ENCODE data around the gene UBE2G1.
A peak's percentile ranks its signal among the peaks of the same experiment; 100 is the strongest.

The UBE2G1 gene

GRCh38 chr17:4345581-4346252 is 20.8 kb downstream of the UBE2G1 start:
- ATAC-seq (replicated peaks; ENCODE audit: extremely low read depth, poor library complexity, severe bottlenecking): no peak
- Mint-ChIP-seq H3K4me3 (no peak overlapping the region), H3K27ac (ENCODE audit: low read depth) (no peak overlapping the region), H3K36me3 (ENCODE audit: insufficient read depth) (peaks cover 2% of the 10 kb centered on the region), H3K9me3 (no peaks in the 10 kb centered on the region), H3K4me1 (peaks cover 22% of the 10 kb centered on the region), H3K27me3 (no peaks in the 10 kb centered on the region)
- no peak for DNase-seq (ENCODE audit: low spot score in 2 of 2)

DNA sequence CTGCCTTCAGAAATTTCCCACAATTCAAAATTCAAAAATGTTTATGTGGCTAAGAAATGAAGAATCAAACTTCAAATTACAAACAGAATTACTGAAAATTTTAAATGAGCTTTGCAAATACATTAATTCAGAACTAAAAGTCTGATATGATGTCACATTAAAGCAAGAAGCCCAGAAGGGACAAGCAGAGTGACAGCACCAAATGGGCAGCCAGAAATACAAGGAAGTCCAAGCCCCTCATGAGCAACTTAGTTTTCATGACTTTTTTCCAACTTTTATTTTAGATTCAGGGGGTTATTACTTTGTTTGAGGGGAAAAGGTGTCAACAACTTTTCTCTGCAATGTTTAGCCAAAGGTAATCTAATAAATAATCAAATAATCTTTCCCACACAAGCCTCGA is 21.5 kb downstream of the UBE2G1 start:
- Mint-ChIP-seq H3K36me3 (ENCODE audit: insufficient read depth) (no peaks in the 10 kb centered on the region), H3K27ac (ENCODE audit: low read depth) (no peak overlapping the region), H3K4me1 (peaks cover 30% of the 10 kb centered on the region), H3K27me3 (no peaks in the 10 kb centered on the region), H3K4me3 (no peak overlapping the region), H3K9me3 (no peaks in the 10 kb centered on the region)
- ATAC-seq (replicated peaks; ENCODE audit: extremely low read depth, poor library complexity, severe bottlenecking) (no peak), DNase-seq (ENCODE audit: low spot score in 2 of 2) (no peak)

GRCh38 chr17:4342535-4342934 is 23.9 kb downstream of the UBE2G1 start:
- Mint-ChIP-seq H3K36me3 (ENCODE audit: insufficient read depth) (peaks cover 1% of the 10 kb centered on the region), H3K27me3 (no peaks in the 10 kb centered on the region), H3K4me3 (no peak overlapping the region), H3K27ac (ENCODE audit: low read depth) (no peak overlapping the region), H3K4me1 (peaks cover 30% of the 10 kb centered on the region), H3K9me3 (no peaks in the 10 kb centered on the region)
- DNase-seq (ENCODE audit: low spot score in 2 of 2) (no peak), ATAC-seq (replicated peaks; ENCODE audit: extremely low read depth, poor library complexity, severe bottlenecking) (no peak)

GRCh38 chr17:4341616-4341977 is 24.9 kb downstream of the UBE2G1 start:
- peaks cover 32% of the 10 kb centered on the region for H3K4me1 Mint-ChIP-seq
- no peaks in the 10 kb centered on the region for H3K27me3 Mint-ChIP-seq
- no peak overlapping the region for H3K27ac Mint-ChIP-seq (ENCODE audit: low read depth)
- H3K4me3 Mint-ChIP-seq: no peak overlapping the region
- H3K9me3 Mint-ChIP-seq: no peaks in the 10 kb centered on the region
- ATAC-seq (replicated peaks; ENCODE audit: extremely low read depth, poor library complexity, severe bottlenecking): no peak
- peaks cover 1% of the 10 kb centered on the region for H3K36me3 Mint-ChIP-seq (ENCODE audit: insufficient read depth)
- no peak for DNase-seq (ENCODE audit: low spot score in 2 of 2)

GRCh38 chr17:4340914-4341615 is 25.4 kb downstream of the UBE2G1 start:
- no peaks in the 10 kb centered on the region for H3K27me3 Mint-ChIP-seq
- no peaks in the 10 kb centered on the region for H3K9me3 Mint-ChIP-seq
- ATAC-seq (replicated peaks; ENCODE audit: extremely low read depth, poor library complexity, severe bottlenecking) (no peak), DNase-seq (ENCODE audit: low spot score in 2 of 2) (no peak)
- H3K4me3 Mint-ChIP-seq: no peak overlapping the region
- peaks cover 29% of the 10 kb centered on the region for H3K4me1 Mint-ChIP-seq
- H3K36me3 Mint-ChIP-seq (ENCODE audit: insufficient read depth): peaks cover 1% of the 10 kb centered on the region
- H3K27ac Mint-ChIP-seq (ENCODE audit: low read depth): no peak overlapping the region

- peak overlapping the region; percentile 36 for H3K4me3 Mint-ChIP-seq
- H3K27ac Mint-ChIP-seq (ENCODE audit: low read depth): peak overlapping the region; percentile 78
These were observed 31.5 kb downstream of the UBE2G1 start for GRCh38 chr17:4334776-4335584.

GRCh38 chr17:4334332-4334731 is 32.1 kb downstream of the UBE2G1 start:
- Mint-ChIP-seq H3K4me1 (peaks cover 48% of the 10 kb centered on the region), H3K27me3 (no peaks in the 10 kb centered on the region), H3K9me3 (no peaks in the 10 kb centered on the region), H3K36me3 (ENCODE audit: insufficient read depth) (peaks cover 9% of the 10 kb centered on the region), H3K4me3 (peak overlapping the region; percentile 36), H3K27ac (ENCODE audit: low read depth) (peak overlapping the region; percentile 78)
- ATAC-seq (replicated peaks; ENCODE audit: extremely low read depth, poor library complexity, severe bottlenecking) (no peak), DNase-seq (ENCODE audit: low spot score in 2 of 2) (no peak)

More at GRCh38 chr17:4334776-4335584, 31.5 kb downstream of the UBE2G1 start:
- H3K36me3 Mint-ChIP-seq (ENCODE audit: insufficient read depth): peaks cover 6% of the 10 kb centered on the region
- no peaks in the 10 kb centered on the region for H3K9me3 Mint-ChIP-seq
- DNase-seq (ENCODE audit: low spot score in 2 of 2): no peak
- ATAC-seq (replicated peaks; ENCODE audit: extremely low read depth, poor library complexity, severe bottlenecking): no peak
- H3K27me3 Mint-ChIP-seq: no peaks in the 10 kb centered on the region
- peaks cover 53% of the 10 kb centered on the region for H3K4me1 Mint-ChIP-seq

- Mint-ChIP-seq H3K9me3 (no peaks in the 10 kb centered on the region), H3K27ac (ENCODE audit: low read depth) (peak overlapping the region; percentile 60), H3K27me3 (no peaks in the 10 kb centered on the region), H3K4me3 (no peak overlapping the region), H3K4me1 (peaks cover 61% of the 10 kb centered on the region), H3K36me3 (ENCODE audit: insufficient read depth) (peaks cover 13% of the 10 kb centered on the region)
- no peak for DNase-seq (ENCODE audit: low spot score in 2 of 2)
- ATAC-seq (replicated peaks; ENCODE audit: extremely low read depth, poor library complexity, severe bottlenecking): no peak
These were observed 33.4 kb downstream of the UBE2G1 start for GRCh38 chr17:4333041-4333440.

DNA sequence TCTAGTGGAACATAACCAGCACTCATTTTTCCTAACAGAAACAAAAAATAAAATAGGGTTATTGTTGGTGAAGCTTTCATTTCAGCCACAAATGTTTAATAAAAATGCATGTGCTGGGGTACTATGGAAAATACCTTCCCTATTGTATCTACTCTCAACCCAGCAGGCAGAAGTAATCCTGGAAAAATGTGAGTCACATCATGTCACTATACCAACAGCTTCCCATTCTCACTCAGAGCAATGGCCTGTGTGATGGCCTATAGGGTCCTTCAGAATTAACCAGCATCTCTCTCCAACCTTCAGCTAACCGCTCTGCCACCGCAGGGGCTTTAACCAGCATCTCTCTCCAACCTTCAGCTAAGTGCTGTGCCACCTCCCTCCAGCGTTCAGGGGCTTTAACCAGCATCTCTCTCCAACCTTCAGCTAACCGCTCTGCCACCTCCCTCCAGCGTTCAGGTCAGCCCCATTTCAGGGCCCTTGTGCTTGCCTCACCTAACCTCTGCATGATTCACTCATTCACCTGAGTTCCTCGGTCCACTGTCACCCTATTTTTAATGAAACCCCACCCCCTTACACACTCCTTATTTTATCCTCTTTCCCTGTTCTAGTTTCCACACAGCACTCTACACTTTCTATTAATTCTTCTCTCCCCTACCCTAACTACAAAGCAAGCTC is 34.0 kb downstream of the UBE2G1 start:
- no peak for ATAC-seq (replicated peaks; ENCODE audit: extremely low read depth, poor library complexity, severe bottlenecking)
- H3K4me3 Mint-ChIP-seq: no peak overlapping the region
- DNase-seq (ENCODE audit: low spot score in 2 of 2): no peak

DNA sequence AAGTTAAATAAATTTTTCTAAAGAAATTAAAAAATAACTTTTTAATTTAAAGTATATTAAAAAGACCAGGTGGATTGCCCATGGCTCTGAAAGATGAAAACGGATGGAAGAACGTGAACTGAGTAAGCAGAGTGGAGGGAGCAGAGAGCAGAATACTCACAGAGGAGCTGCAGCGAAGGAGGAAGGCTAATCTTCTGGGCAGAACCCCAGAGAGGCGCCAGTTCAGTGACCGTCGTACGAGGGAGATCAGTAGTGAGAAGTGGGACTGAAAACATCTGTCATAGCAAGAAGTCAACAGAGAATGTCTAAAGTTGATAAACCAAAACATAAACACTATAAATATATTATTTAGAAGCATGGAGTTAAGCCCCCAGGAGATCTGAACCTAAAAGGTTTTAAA is 34.9 kb downstream of the UBE2G1 start:
- Mint-ChIP-seq H3K27ac (ENCODE audit: low read depth) (no peak overlapping the region), H3K4me1 (peaks cover 63% of the 10 kb centered on the region), H3K36me3 (ENCODE audit: insufficient read depth) (peaks cover 14% of the 10 kb centered on the region), H3K9me3 (no peaks in the 10 kb centered on the region), H3K4me3 (no peak overlapping the region), H3K27me3 (no peaks in the 10 kb centered on the region)
- DNase-seq (ENCODE audit: low spot score in 2 of 2) (no peak), ATAC-seq (replicated peaks; ENCODE audit: extremely low read depth, poor library complexity, severe bottlenecking) (no peak)

More for the DNA sequence above, 34.0 kb downstream of the UBE2G1 start:
- Mint-ChIP-seq H3K27ac (ENCODE audit: low read depth) (peak overlapping the region; percentile 60), H3K36me3 (ENCODE audit: insufficient read depth) (peaks cover 13% of the 10 kb centered on the region), H3K4me1 (peaks cover 65% of the 10 kb centered on the region), H3K27me3 (no peaks in the 10 kb centered on the region), H3K9me3 (no peaks in the 10 kb centered on the region)

DNA sequence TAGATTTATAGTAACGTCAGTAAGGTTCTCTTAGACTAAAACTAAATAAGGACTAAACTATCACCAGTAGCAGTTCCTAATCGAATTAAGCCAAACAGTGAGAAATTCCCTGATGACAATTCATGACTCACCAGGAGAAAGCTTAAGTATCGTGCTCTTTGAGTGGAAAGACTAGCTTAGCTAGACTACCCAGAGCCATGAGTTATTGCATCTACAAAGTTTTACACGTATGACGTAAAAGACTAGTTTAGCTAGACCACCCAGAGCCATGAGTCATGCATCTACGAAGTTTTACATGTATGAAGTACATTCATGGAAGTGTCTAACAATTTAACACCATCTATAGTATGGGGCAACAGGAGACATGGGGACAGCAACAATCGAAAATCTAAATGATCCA is 36.6 kb downstream of the UBE2G1 start:
- DNase-seq (ENCODE audit: low spot score in 2 of 2) (no peak), ATAC-seq (replicated peaks; ENCODE audit: extremely low read depth, poor library complexity, severe bottlenecking) (no peak)
- Mint-ChIP-seq H3K9me3 (no peaks in the 10 kb centered on the region), H3K36me3 (ENCODE audit: insufficient read depth) (peaks cover 16% of the 10 kb centered on the region), H3K27me3 (no peaks in the 10 kb centered on the region), H3K27ac (ENCODE audit: low read depth) (peak overlapping the region; percentile 32), H3K4me1 (peaks cover 62% of the 10 kb centered on the region), H3K4me3 (no peak overlapping the region)

- Mint-ChIP-seq H3K9me3 (no peaks in the 10 kb centered on the region), H3K36me3 (ENCODE audit: insufficient read depth) (peaks cover 20% of the 10 kb centered on the region), H3K4me3 (no peak overlapping the region), H3K27ac (ENCODE audit: low read depth) (no peak overlapping the region), H3K27me3 (no peaks in the 10 kb centered on the region), H3K4me1 (peaks cover 58% of the 10 kb centered on the region)
- DNase-seq (ENCODE audit: low spot score in 2 of 2) (no peak), ATAC-seq (replicated peaks; ENCODE audit: extremely low read depth, poor library complexity, severe bottlenecking) (no peak)
These were observed 38.9 kb downstream of the UBE2G1 start for GRCh38 chr17:4327606-4328005.

Data from central memory CD8-positive, alpha-beta T cell (primary cell).